Mesendoderm (in vitro differentiated cells): Measurements from ENCODE around the gene DENND1A.

Source experiments
- DNase-seq: peaks from one replicate; pipeline ENCODE4 v3.0.0; 2013
- H2AK5ac ChIP-seq: 2 replicates; pipeline ENCODE4 v1.6.1; 2013; ENCODE audit warnings: low read length, inconsistent platforms
- H2BK120ac ChIP-seq: 2 replicates; pipeline ENCODE4 v1.6.1; 2013; ENCODE audit warnings: low read depth, mild to moderate bottlenecking, low read length, moderate library complexity, mixed read lengths
- H2BK15ac ChIP-seq: replicated peaks from 2 replicates; pipeline ENCODE4 v1.6.1; 2013; ENCODE audit warnings: low read depth, mild to moderate bottlenecking, moderate library complexity
- H2BK5ac ChIP-seq: 2 replicates; pipeline ENCODE4 v1.6.1; 2013; ENCODE audit warnings: low read length, inconsistent platforms
- H3K18ac ChIP-seq: 2 replicates; pipeline ENCODE4 v1.6.1; 2013; ENCODE audit warnings: mild to moderate bottlenecking, low read length, mixed read lengths
- H3K23ac ChIP-seq: one replicate; pipeline ENCODE4 v1.6.1; 2013; ENCODE audit warnings: low read length
- H3K27ac ChIP-seq: 2 replicates; pipeline ENCODE4 v1.5.1; 2013; ENCODE audit warnings: low read depth, mild to moderate bottlenecking, inconsistent platforms, low read length, moderate library complexity
- H3K27me3 ChIP-seq: 2 replicates; pipeline ENCODE4 v1.6.1; 2013; ENCODE audit warnings: low read length, control low read depth, mild to moderate bottlenecking, inconsistent platforms; ENCODE audit not compliant: insufficient read depth, poor library complexity
- H3K36me3 ChIP-seq: 2 replicates; pipeline ENCODE4 v1.6.1; 2013; ENCODE audit warnings: low read length, inconsistent platforms; ENCODE audit not compliant: control insufficient read depth, insufficient read depth
- H3K4ac ChIP-seq: one replicate; pipeline ENCODE4 v1.6.1; 2013; ENCODE audit warnings: low read depth, mild to moderate bottlenecking, low read length, moderate library complexity
- H3K4me1 ChIP-seq: 2 replicates; pipeline ENCODE4 v1.6.1; 2013; ENCODE audit warnings: low read depth, low read length, inconsistent platforms; ENCODE audit not compliant: control insufficient read depth
- H3K4me2 ChIP-seq: 2 replicates; pipeline ENCODE4 v1.6.1; 2013; ENCODE audit warnings: low read length
- H3K4me3 ChIP-seq: 2 replicates; pipeline ENCODE4 v1.5.1; 2013; ENCODE audit warnings: mild to moderate bottlenecking, low read length
- H3K56ac ChIP-seq: one replicate; pipeline ENCODE4 v1.6.1; 2013; ENCODE audit warnings: low read length
- H3K79me1 ChIP-seq: 2 replicates; pipeline ENCODE4 v1.6.1; 2013; ENCODE audit warnings: low read length, inconsistent platforms
- H3K79me2 ChIP-seq: 2 replicates; pipeline ENCODE4 v1.6.1; 2013; ENCODE audit warnings: mild to moderate bottlenecking, low read length; ENCODE audit not compliant: control insufficient read depth, insufficient read depth
- H3K9ac ChIP-seq: 2 replicates; pipeline ENCODE4 v1.6.1; 2013; ENCODE audit warnings: low read length, inconsistent platforms
- H4K5ac ChIP-seq: one replicate; pipeline ENCODE4 v1.6.1; 2013; ENCODE audit warnings: low read length
- H4K8ac ChIP-seq: one replicate; pipeline ENCODE4 v1.6.1; 2013; ENCODE audit warnings: low read depth, mild to moderate bottlenecking, control low read depth, low read length, moderate library complexity
- WGBS: extraction: QIAGEN DNeasy Blood & Tissue Kit; methylation state at CpG from one replicate; pipeline ENCODE4 v1.1.7; 2013; ENCODE audit warnings: low lambda C conversion rate, missing lambda C conversion rate; ENCODE audit not compliant: insufficient coverage; ENCODE audit errors: extremely low coverage; 5-methylcytosine and 5-hydroxymethylcytosine counted together

DENND1A gene

DNA sequence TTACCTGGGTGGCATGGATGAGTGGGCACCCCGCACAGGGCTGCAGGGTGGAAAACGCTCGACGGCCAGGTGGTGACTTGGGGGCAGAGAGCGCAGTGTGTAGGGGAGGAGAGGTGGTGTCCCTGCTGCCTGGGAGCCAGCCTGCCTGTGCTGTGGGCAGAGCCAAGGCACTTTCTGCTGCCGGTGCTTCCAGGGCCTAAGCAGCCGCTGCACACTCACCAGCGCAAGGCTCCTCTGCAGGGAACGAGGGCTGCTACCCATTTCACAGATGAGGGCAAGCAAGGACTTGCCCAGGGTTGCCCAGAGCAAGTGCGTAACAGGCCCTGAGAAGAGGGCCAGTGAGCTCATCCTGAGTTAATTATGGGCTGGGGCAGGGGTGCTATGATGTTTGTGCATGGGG, 511.4 kb downstream of the DENND1A start:
- no peaks in the 10 kb centered on the region for H3K27me3 ChIP-seq
- H3K56ac ChIP-seq, result no peak overlapping the region
- H3K18ac ChIP-seq, result no peak overlapping the region
- H2BK5ac ChIP-seq, result no peak overlapping the region
- H3K4ac ChIP-seq, result no peak overlapping the region
- H3K79me1 ChIP-seq, result no peaks in the 10 kb centered on the region
- no peak overlapping the region for H3K4me3 ChIP-seq
- H2BK120ac ChIP-seq, result no peak overlapping the region
- peaks cover 14% of the 10 kb centered on the region for H3K4me1 ChIP-seq
- H3K23ac ChIP-seq, result no peak overlapping the region
- WGBS, result no CpG with 5 or more reads among the region's 10 CpGs
- H4K5ac ChIP-seq, result no peak overlapping the region
- no peak overlapping the region for H3K4me2 ChIP-seq
- DNase-seq, result no peak
- no peak overlapping the region for H4K8ac ChIP-seq
- H3K27ac ChIP-seq, result no peak overlapping the region
- H3K79me2 ChIP-seq, result no peaks in the 10 kb centered on the region
- H2AK5ac ChIP-seq, result no peak overlapping the region
- no peak overlapping the region for H3K9ac ChIP-seq
- no peaks in the 10 kb centered on the region for H3K36me3 ChIP-seq
- no peak overlapping the region for H2BK15ac ChIP-seq

DNA sequence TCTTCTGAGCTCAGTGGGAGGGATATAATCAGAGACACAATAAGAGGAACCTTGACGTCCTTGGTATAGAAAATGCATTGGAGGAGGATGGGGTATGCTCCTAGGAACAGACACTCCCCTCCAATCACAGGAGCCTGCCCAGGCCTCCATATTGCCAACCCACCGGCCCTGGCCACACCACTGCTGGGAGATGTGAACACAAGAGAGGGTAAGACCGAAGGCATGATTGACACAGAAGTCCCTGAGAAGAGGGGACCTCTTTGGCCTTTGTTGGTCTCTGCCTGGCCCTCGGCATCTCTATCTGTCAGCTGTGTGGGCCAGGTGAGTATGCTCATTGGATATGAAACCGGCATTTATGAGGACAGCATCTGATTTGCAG, 511.9 kb downstream of the DENND1A start:
- Histone ChIP-seq H3K27ac (no peak overlapping the region), H3K4me1 (peaks cover 10% of the 10 kb centered on the region), H3K9ac (no peak overlapping the region), H2BK5ac (no peak overlapping the region), H4K5ac (no peak overlapping the region), H3K79me2 (no peaks in the 10 kb centered on the region), H3K18ac (no peak overlapping the region), H2AK5ac (no peak overlapping the region), H3K56ac (no peak overlapping the region), H2BK15ac (no peak overlapping the region), H3K4me2 (no peak overlapping the region), H3K4me3 (no peak overlapping the region), H2BK120ac (no peak overlapping the region), H3K27me3 (no peaks in the 10 kb centered on the region), H4K8ac (no peak overlapping the region), H3K4ac (no peak overlapping the region), H3K23ac (no peak overlapping the region), H3K79me1 (no peaks in the 10 kb centered on the region), H3K36me3 (no peaks in the 10 kb centered on the region)
- no CpG with 5 or more reads among the region's 5 CpGs for WGBS
- no peak for DNase-seq

DNA sequence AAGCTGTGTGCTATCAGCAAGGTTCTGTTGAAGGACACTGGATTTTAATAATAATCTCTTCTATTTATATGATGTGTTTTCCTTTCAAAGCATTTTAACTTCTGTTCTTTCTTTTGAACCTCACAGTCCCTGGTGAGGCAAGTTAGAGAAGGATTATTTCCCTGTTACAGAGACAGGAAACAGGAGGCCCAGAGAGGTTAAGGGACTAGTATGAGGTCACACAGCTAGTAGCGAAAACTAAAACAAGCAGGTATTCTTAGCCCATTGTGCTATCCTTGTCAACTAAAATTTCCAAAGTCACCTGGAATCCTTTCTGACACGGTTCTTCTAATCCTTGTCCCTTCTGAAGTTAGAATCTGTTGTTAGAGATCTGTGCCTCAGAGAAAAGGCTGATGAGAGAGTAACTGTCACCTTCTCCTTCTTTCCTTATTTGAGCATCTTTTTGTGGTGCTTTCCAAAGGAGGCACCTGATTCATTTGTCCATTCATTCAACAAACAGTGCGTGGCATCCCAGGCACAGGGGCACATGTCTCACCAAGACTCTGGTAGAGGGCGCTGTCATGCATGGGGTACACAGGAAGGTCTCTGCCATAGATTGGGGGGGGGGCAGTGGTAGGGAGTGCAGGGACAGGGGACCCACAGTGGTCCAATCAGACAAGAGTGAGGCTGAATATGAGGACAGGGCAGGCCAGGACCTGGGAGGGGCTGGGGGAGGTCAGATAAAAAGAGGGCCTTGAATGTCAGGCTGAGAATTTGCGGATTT, 512.5 kb downstream of the DENND1A start:
- Histone ChIP-seq H2AK5ac (no peak overlapping the region), H3K4me1 (peaks cover 4% of the 10 kb centered on the region), H2BK15ac (no peak overlapping the region), H2BK5ac (no peak overlapping the region), H3K27me3 (no peaks in the 10 kb centered on the region), H3K79me1 (no peaks in the 10 kb centered on the region), H3K18ac (no peak overlapping the region), H3K23ac (no peak overlapping the region), H3K56ac (no peak overlapping the region), H4K5ac (no peak overlapping the region), H2BK120ac (no peak overlapping the region), H4K8ac (no peak overlapping the region), H3K9ac (no peak overlapping the region), H3K4me2 (no peak overlapping the region), H3K27ac (no peak overlapping the region), H3K4me3 (no peak overlapping the region), H3K79me2 (no peaks in the 10 kb centered on the region), H3K4ac (no peak overlapping the region), H3K36me3 (no peaks in the 10 kb centered on the region)
- no CpG with 5 or more reads among the region's 5 CpGs for WGBS
- DNase-seq, result no peak

DNA sequence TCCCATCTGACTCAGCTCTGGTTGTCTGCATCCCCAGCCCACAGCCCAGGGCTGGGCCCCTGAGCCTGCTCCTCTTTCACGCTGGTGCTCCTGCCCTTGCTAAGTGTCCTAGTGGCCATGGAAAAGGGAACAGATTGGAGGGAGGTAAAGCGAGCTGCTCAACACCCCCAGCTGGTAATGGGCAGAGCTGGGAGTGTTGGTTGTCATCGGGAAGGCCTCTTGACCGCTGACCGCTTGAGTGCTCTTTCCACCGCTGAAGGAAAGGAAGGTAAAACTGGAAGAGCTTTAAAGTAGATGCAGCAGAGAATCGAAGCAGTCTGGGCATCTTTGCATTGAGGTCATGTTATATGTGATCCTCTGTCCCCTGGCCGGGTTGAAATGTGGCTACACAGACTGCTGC, 513.8 kb downstream of the DENND1A start:
- Histone ChIP-seq H3K23ac (no peak overlapping the region), H3K56ac (no peak overlapping the region), H3K36me3 (no peaks in the 10 kb centered on the region), H2BK120ac (no peak overlapping the region), H3K4me2 (no peak overlapping the region), H3K79me1 (no peaks in the 10 kb centered on the region), H3K4ac (no peak overlapping the region), H3K4me1 (no peaks in the 10 kb centered on the region), H3K4me3 (no peak overlapping the region), H3K9ac (no peak overlapping the region), H2AK5ac (no peak overlapping the region), H4K5ac (no peak overlapping the region), H3K27ac (no peak overlapping the region), H3K79me2 (no peaks in the 10 kb centered on the region), H4K8ac (no peak overlapping the region), H2BK5ac (no peak overlapping the region), H3K27me3 (no peaks in the 10 kb centered on the region), H3K18ac (no peak overlapping the region), H2BK15ac (no peak overlapping the region)
- no peak for DNase-seq
- no CpG with 5 or more reads among the region's 8 CpGs for WGBS

GRCh38 chr9:123414936-123415930, 514.7 kb downstream of the DENND1A start:
- H3K79me1 ChIP-seq, result no peaks in the 10 kb centered on the region
- no peak overlapping the region for H2BK5ac ChIP-seq
- no peaks in the 10 kb centered on the region for H3K79me2 ChIP-seq
- no peak overlapping the region for H4K5ac ChIP-seq
- no peak overlapping the region for H2BK15ac ChIP-seq
- no peak overlapping the region for H4K8ac ChIP-seq
- no peak overlapping the region for H3K4me2 ChIP-seq
- no peak for DNase-seq
- H3K27me3 ChIP-seq, result no peaks in the 10 kb centered on the region
- H3K36me3 ChIP-seq, result no peaks in the 10 kb centered on the region
- no peak overlapping the region for H2BK120ac ChIP-seq
- no CpG with 5 or more reads among the region's 23 CpGs for WGBS
- H3K4me3 ChIP-seq, result no peak overlapping the region
- no peak overlapping the region for H3K4ac ChIP-seq
- no peak overlapping the region for H3K18ac ChIP-seq
- no peak overlapping the region for H3K27ac ChIP-seq
- no peak overlapping the region for H3K9ac ChIP-seq
- H3K4me1 ChIP-seq, result no peaks in the 10 kb centered on the region
- no peak overlapping the region for H2AK5ac ChIP-seq
- no peak overlapping the region for H3K23ac ChIP-seq
- no peak overlapping the region for H3K56ac ChIP-seq
